Tibial nerve (tissue), 4 donors: ENCODE results near the gene DNAJB6. TPM values are rescaled to one million over a fixed set of nuclear protein-coding genes. Genes with fewer than 3 reads are reported as not detected.

Source experiments
- DNase-seq, 2 donors: peaks; one replicate each; pipeline ENCODE4 v3.0.0-alpha.2; 2019; ENCODE audit warnings: low spot score in 2 of 2
- H3K27ac ChIP-seq, 4 donors: fragments of 200-600 bp; sonication (generic) in 3 of 4; one replicate each; pipeline ENCODE4 v1.5.1; 2017 to 2019; ENCODE audit warnings: mild to moderate bottlenecking in 1 of 4
- H3K27me3 ChIP-seq, 2 donors: fragments of 200-600 bp; sonication (generic) in 1 of 2; one replicate each; pipeline versions ENCODE4 v1.5.1 to v1.6.0; 2017 to 2019
- H3K36me3 ChIP-seq, 3 donors: fragments of 200-600 bp; sonication (generic); one replicate each; pipeline ENCODE4 v1.5.1; 2018 to 2019
- H3K4me1 ChIP-seq, 4 donors: fragments of 200-600 bp; sonication (generic) in 3 of 4; one replicate each; pipeline ENCODE4 v1.5.1; 2017 to 2019
- H3K4me3 ChIP-seq, 4 donors: fragments of 200-600 bp; sonication (generic) in 3 of 4; one replicate each; pipeline ENCODE4 v1.5.1; 2017 to 2019; ENCODE audit warnings: mild to moderate bottlenecking in 1 of 4, moderate library complexity in 1 of 4
- H3K9me3 ChIP-seq, 4 donors: fragments of 200-600 bp; sonication (generic) in 3 of 4; one replicate each; pipeline ENCODE4 v1.5.1; 2017 to 2019
- EP300 ChIP-seq, 2 donors: sonication (generic); formaldehyde crosslinking; IDR thresholded peaks; one replicate each; pipeline ENCODE4 v1.6.1; 2017; ENCODE audit warnings: antibody characterized with exemption in 2 of 2, mild to moderate bottlenecking in 1 of 2
- POLR2A ChIP-seq, 2 donors: fragments of 450-650 bp; IDR thresholded peaks; one replicate each; pipeline ENCODE4 v1.6.1; 2017; ENCODE audit warnings: antibody characterized with exemption in 2 of 2, mild to moderate bottlenecking in 2 of 2, moderate library complexity in 2 of 2
- WGBS, 2 donors: methylation state at CpG; one replicate each; pipeline ENCODE4 v1.1.5; 2018; 5-methylcytosine and 5-hydroxymethylcytosine counted together
- total RNA-seq, 4 donors: library from RNA; depleted of rRNA; stranded (reverse); fragments of >200 nt; gene quantifications; one replicate each; pipeline ENCODE4 v1.1.0, GENCODE V29; 2016
- TF ChIP-seq, protein P1 (sequence below), 5 experiments: fragments of 200-600 bp in 3 of 5; fragments of 450-650 bp in 2 of 5; sonication (generic) in 3 of 5; IDR thresholded peaks; one replicate each; pipeline ENCODE4 v1.5.1; 2016 to 2019; ENCODE audit warnings: antibody characterized with exemption in 5 of 5, mild to moderate bottlenecking in 3 of 5, moderate library complexity in 2 of 5

Gene DNAJB6
- total RNA-seq, 4 donors from 2014 or later: 85.5 to 106 (median 96.9) TPM

- Histone ChIP-seq H3K4me1 (peaks cover 0 to 9% (median 0%) of the 10 kb centered on the region in 4 donors), H3K9me3 (no peaks in the 10 kb centered on the region), H3K27me3 (no peaks in the 10 kb centered on the region), H3K36me3 (no peaks in the 10 kb centered on the region), H3K27ac (no peak overlapping the region), H3K4me3 (no peak overlapping the region)
- TF ChIP-seq EP300 (IDR thresholded peaks at IDR 0.05) (no peak), POLR2A (IDR thresholded peaks at IDR 0.05) (no peak)
- TF ChIP-seq, protein P1, sequence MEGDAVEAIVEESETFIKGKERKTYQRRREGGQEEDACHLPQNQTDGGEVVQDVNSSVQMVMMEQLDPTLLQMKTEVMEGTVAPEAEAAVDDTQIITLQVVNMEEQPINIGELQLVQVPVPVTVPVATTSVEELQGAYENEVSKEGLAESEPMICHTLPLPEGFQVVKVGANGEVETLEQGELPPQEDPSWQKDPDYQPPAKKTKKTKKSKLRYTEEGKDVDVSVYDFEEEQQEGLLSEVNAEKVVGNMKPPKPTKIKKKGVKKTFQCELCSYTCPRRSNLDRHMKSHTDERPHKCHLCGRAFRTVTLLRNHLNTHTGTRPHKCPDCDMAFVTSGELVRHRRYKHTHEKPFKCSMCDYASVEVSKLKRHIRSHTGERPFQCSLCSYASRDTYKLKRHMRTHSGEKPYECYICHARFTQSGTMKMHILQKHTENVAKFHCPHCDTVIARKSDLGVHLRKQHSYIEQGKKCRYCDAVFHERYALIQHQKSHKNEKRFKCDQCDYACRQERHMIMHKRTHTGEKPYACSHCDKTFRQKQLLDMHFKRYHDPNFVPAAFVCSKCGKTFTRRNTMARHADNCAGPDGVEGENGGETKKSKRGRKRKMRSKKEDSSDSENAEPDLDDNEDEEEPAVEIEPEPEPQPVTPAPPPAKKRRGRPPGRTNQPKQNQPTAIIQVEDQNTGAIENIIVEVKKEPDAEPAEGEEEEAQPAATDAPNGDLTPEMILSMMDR (IDR thresholded peaks at IDR 0.05): no peak
- 80 to 82% methylated on average over 12 of the region's 12 CpGs for WGBS, 2 donors
- no peak for DNase-seq
Measured at GRCh38 chr7:157433628-157434027, 96.8 kb downstream of the DNAJB6 start.

GRCh38 chr7:157434231-157434630, 97.4 kb downstream of the DNAJB6 start:
- DNase-seq: no peak
- Histone ChIP-seq H3K36me3 (no peaks in the 10 kb centered on the region), H3K27ac (no peak overlapping the region), H3K4me1 (peaks cover 0 to 9% (median 0%) of the 10 kb centered on the region in 4 donors), H3K27me3 (no peaks in the 10 kb centered on the region), H3K4me3 (no peak overlapping the region), H3K9me3 (no peaks in the 10 kb centered on the region)
- 87 to 90% methylated on average over 15 of the region's 15 CpGs for WGBS, 2 donors
- TF ChIP-seq POLR2A (IDR thresholded peaks at IDR 0.05) (no peak), EP300 (IDR thresholded peaks at IDR 0.05) (no peak)

DNA sequence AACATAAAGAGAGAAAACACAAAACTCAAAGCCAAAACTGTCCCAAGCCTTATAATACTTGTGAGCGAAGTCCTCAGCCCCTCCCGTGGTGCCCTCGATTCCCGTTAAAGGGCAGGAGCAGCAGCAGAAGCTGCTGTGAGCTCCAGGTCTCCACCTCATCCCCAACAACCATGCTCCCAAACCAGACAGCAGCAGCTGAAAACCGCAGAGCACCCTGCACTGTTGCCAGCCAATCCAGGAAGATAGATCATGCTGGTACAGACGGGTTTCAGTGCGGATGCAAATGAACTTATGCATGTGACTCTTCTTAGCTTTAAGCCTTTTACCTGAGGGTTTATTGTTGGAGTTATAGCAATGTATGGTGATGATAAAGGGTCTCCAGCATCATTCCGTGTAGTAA, 97.9 kb downstream of the DNAJB6 start:
- no peak for DNase-seq
- no peak overlapping the region for H3K4me3 ChIP-seq
- H3K4me1 ChIP-seq: peaks cover 0 to 9% (median 0%) of the 10 kb centered on the region in 4 donors
- TF ChIP-seq POLR2A (IDR thresholded peaks at IDR 0.05) (no peak), EP300 (IDR thresholded peaks at IDR 0.05) (no peak)
- TF ChIP-seq, protein P1 (IDR thresholded peaks at IDR 0.05): no peak
- H3K27ac ChIP-seq: no peak overlapping the region
- 79% methylated on average over 8 of the region's 8 CpGs for WGBS, 2 donors
- H3K27me3 ChIP-seq: no peaks in the 10 kb centered on the region
- no peaks in the 10 kb centered on the region for H3K36me3 ChIP-seq
- no peaks in the 10 kb centered on the region for H3K9me3 ChIP-seq

DNA sequence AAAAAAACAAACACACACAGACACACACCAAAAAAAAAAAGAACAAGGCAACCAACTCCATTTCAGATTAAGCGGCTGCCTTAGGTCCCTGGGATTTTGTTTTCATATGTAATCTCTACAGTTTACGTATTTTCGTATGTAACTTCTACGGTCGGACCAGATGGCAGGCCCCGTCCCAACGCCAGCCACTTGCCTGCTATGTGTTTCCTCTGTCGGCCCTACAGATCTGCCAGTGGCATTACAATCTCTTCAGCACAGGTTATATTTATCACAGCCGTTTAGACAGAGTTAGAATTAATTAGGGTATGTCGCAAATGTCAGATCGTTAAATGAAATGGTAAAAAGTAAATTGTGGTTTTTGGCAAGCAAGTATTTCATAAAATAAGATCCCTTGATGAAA, 99.3 kb downstream of the DNAJB6 start:
- Histone ChIP-seq H3K27me3 (no peaks in the 10 kb centered on the region), H3K4me3 (no peak overlapping the region), H3K9me3 (no peaks in the 10 kb centered on the region), H3K36me3 (no peaks in the 10 kb centered on the region), H3K4me1 (peaks cover 0 to 9% (median 0%) of the 10 kb centered on the region in 4 donors), H3K27ac (no peak overlapping the region)
- DNase-seq: no peak
- 65 to 75% methylated on average over 11 of the region's 11 CpGs for WGBS, 2 donors
- TF ChIP-seq POLR2A (IDR thresholded peaks at IDR 0.05) (no peak), EP300 (IDR thresholded peaks at IDR 0.05) (no peak)
- TF ChIP-seq, protein P1 (IDR thresholded peaks at IDR 0.05): no peak

DNA sequence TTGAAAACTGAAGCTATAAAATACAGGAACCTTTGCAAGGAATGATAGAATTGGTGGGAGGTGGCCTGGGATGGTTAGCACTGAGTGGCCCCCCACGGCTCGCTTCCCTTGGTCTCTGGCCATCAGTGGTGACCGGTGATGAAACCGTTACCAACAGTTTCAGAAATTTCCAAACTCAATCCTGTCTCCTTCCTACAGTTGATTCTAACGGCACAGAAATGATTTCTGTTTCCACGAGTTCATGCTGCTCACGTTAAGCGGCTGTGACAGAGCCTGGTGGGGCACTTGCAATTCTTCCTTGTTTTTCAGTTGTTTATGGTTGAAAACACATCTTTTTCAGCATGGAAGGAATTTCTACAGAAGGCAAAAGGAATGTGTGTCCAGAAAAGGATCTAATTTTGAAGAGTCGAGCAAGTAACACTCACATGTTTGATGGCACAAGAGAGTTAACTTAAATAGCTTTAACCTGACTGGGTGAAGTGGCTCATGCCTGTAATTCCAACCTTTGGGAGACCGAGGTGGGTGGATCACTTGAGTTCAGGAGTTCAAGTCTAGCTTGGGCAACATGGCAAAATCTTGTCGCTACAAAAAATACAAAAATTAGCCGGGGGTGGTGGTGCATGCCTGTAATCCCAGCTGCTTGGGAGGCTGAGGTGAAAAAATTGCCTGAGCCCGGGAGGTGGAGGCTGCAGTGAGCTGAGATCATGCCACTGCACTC, 100.1 kb downstream of the DNAJB6 start:
- Histone ChIP-seq H3K9me3 (no peaks in the 10 kb centered on the region), H3K4me3 (no peak overlapping the region), H3K27me3 (no peaks in the 10 kb centered on the region), H3K4me1 (peaks cover 0 to 9% (median 0%) of the 10 kb centered on the region in 4 donors), H3K36me3 (no peaks in the 10 kb centered on the region), H3K27ac (no peak overlapping the region)
- 57 to 59% methylated on average over 13 of the region's 13 CpGs for WGBS, 2 donors
- TF ChIP-seq EP300 (IDR thresholded peaks at IDR 0.05) (no peak), POLR2A (IDR thresholded peaks at IDR 0.05) (no peak)
- TF ChIP-seq, protein P1 (IDR thresholded peaks at IDR 0.05): no peak
- DNase-seq: no peak
